CD4-positive, alpha-beta T cell treated with Interleukin-12 subunit alpha and Interleukin-12 subunit beta, for 1 hour (primary cell): ENCODE data around the gene UNC5A.

Experiments
- DNase-seq: peaks from one replicate; pipeline ENCODE4 v3.0.0-alpha.2; 2020

UNC5A gene

GRCh38 chr5:176881816-176882566 lies 71.6 kb downstream of the UNC5A start:
- no peak for DNase-seq

GRCh38 chr5:176882567-176882903 lies 72.2 kb downstream of the UNC5A start:
- DNase-seq: no peak

GRCh38 chr5:176883700-176884570 lies 73.6 kb downstream of the UNC5A start:
- DNase-seq: no peak

GRCh38 chr5:176884571-176884890 lies 74.2 kb downstream of the UNC5A start:
- DNase-seq: no peak

- no peak for DNase-seq
Observed at GRCh38 chr5:176886336-176887251, 76.2 kb downstream of the UNC5A start.

DNA sequence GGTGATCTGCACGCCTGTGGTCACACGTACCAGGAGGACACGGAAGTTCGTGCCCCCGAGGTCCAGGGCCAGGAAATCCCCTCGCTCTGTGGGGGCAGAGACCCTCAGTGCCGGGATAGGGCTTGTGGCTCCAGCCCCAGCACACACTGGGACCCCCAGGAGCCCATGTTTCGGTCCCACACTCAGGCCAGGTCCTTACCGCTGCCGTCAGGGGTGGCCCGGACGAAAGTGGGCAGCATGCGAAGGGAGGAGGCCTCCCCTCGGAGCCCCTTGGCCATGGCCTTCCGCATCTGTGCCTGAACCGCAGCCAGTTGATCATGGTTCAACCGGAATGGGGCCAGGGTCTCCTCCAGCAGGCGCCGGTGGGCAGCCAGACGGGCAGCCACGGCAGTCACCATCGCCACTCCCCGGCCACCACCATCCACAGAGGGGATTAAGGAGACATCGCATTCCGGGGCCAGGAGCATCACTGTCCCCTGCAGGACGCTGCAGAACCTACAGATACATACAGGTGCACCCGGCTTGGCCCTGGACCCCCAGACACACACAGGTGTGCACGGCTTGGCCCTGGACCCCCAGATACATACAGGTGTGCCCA lies 77.0 kb downstream of the UNC5A start:
- DNase-seq: no peak

DNA sequence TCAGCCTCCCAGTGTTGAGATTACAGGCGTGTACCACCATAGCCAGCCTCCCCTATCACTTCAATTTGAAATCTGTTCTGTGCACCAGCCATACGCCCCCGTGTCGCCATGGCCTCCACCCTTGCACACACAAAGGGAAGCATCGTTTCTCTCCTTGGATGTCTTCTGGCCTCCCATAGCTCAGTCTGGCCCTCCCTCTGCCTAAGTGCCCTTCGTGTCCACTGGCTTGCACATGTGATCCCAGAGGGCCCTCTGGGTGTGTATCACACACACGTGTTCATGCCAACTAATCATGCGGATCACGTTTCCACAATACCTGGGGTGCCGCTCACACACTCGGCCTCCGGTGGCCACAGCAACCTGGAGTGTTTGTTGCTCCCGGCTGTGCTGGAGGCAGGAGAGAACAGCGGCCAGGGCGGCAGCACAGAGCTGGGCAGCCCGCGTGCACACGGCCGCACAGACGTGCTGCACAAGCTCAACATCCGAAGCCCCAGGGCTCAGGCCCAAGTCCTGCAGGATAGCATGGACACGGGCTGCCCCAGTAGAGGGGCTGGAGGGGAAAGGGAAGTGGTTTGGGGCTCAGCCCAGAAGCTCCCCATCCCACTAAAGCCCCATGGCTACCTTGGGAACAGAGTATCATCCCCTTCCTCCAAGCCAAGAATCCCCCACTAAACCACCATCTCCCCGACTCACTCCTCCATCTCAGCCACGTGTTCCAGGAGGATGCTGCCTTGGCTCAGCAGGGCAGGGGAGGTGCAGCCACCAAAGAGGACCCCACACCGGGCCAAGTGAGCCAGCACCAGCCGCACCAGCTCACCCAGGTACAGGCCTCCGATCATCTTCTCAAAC lies 77.9 kb downstream of the UNC5A start:
- no peak for DNase-seq

- DNase-seq: no peak
Observed at GRCh38 chr5:176888865-176889165, 78.5 kb downstream of the UNC5A start.

GRCh38 chr5:176889321-176890280 lies 79.2 kb downstream of the UNC5A start:
- DNase-seq: no peak

DNA sequence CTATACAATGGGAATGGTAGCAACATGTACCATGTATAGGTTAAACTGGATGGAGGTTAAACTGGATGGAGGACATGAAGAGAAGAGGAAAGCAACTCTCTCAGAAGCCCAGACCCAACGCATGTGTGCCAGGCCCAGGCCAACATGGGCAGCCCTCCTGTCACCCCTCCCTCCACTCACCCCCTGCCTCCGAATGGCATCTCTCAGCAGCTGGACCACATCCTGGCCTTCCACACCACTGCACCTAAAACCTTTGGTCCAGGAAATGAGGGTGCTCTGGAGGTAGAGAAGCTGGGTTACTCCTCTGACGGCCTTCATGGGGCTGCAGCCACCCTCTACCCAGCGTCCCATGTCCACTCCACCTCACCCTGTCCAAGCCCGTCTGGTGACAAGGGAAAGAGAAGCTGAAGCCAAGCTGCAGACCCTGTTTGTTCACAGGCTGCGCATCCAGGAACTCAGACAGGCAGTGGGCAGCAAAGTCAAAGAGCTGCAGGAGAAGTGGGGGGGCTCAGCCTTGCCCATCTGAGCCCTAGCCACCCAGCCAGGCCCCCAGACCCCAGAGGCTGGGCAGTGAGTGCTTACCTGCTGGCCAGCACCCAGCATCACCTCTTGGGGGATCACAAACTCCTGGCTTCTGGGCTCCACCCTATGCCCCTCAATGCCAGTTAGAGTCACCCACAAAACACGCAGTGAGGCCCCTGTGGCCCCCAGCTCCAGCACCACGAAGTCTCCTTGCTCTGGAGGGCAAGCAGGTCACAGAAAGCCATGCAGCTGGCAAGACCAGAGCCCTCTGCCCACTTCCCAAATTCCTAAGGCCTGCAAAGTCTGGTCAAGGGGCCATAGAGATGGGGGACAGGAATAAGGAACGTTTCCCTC lies 80.3 kb downstream of the UNC5A start:
- no peak for DNase-seq

GRCh38 chr5:176891331-176891958 lies 81.1 kb downstream of the UNC5A start:
- no peak for DNase-seq

DNA sequence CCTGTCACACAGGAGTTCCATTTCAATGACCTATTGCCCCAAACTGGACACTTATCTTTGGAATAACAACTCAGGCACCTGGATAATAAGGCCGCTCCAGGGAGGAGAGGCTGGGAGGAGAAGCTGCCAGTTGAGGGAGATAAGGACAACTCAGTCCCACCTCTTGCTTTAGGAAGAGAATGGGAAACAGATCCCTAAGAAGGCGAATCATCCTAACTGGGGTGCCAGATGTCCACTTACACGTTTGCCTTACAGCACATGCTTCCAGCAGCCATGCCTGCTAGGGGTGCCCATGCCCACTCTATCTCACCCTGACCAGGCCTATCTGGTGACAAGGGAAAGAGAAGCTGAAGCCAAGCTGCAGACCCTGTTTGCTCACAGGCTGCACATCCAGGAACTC lies 82.3 kb downstream of the UNC5A start:
- no peak for DNase-seq

GRCh38 chr5:176894298-176894697 lies 83.9 kb downstream of the UNC5A start:
- no peak for DNase-seq

DNA sequence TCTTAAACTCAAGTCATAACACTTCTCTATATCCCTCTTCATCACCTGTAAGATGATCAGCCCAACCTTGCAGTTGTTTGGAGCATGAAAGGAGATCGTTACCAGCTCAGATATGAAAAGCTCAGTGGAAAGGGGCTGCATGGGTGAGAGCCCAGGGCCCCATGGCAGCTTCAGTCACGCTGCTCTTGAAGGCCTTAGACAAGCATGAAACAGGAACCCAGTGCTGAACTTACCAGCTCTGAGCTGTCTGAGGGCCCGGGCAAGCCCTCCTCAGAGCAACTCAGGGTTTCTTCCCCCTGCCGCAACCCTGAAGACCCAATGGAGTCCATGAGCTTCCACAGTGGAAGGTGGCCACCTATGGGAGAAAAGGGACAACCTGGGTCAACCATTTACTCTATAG lies 85.5 kb downstream of the UNC5A start:
- no peak for DNase-seq

- no peak for DNase-seq
Observed at GRCh38 chr5:176897263-176897662, 86.9 kb downstream of the UNC5A start.

GRCh38 chr5:176899296-176899891 lies 89.0 kb downstream of the UNC5A start, which contains the start of gene HK3:
HK3 (minus strand) TSS chr5:176899346; CDS start chr5:176896159, 3,187 bp downstream.
- peak; percentile 7 for DNase-seq

GRCh38 chr5:176899946-176900779 lies 89.8 kb downstream of the UNC5A start:
- no peak for DNase-seq

GRCh38 chr5:176900780-176901204 lies 90.4 kb downstream of the UNC5A start:
- DNase-seq: no peak
